ENCODE measurements around the gene EPN1. TPM values are rescaled to one million over a fixed set of nuclear protein-coding genes. Genes with fewer than 3 reads are reported as not detected.
"Not testable (repeated sequence)": the region's sequence is repeated elsewhere in the genome, so short reads cannot be mapped to it uniquely, and the experiment has no call there.

The EPN1 gene
- total and polyA plus RNA-seq, 4 donors = 18.6 to 117 (median 77.8) TPM

- no peak for DNase-seq (ENCODE audit: low spot score)
- H3K27ac ChIP-seq (ENCODE audit: low read depth in 1 of 2, low read length in 2 of 2) = no peak overlapping the region
- no peak for TF ChIP-seq MAX (IDR thresholded peaks at IDR 0.05)
- TF ChIP-seq SP1 (IDR thresholded peaks at IDR 0.05) = no peak
- no peak for TF ChIP-seq JUND (IDR thresholded peaks at IDR 0.05)
- TF ChIP-seq CTCF (IDR thresholded peaks at IDR 0.05; ENCODE audit: low read depth, low read length, missing input control) = no peak
- no peak for TF ChIP-seq REST (IDR thresholded peaks at IDR 0.05)
- TF ChIP-seq NR2F2 (IDR thresholded peaks at IDR 0.05) = no peak
- no peak for TF ChIP-seq ZBTB33 (IDR thresholded peaks at IDR 0.05)
- no peak for TF ChIP-seq HNF4A (conservative IDR thresholded peaks at IDR 0.05)
- TF ChIP-seq RXRA (IDR thresholded peaks at IDR 0.05) = no peak
- TF ChIP-seq FOXA1 (IDR thresholded peaks at IDR 0.05) = no peak
- TF ChIP-seq GABPA (IDR thresholded peaks at IDR 0.05 in 1 of 2, conservative IDR thresholded peaks at IDR 0.05 in 1 of 2) = no peak
- no peak for TF ChIP-seq TAF1 (conservative IDR thresholded peaks at IDR 0.05)
- TF ChIP-seq HNF4G (IDR thresholded peaks at IDR 0.05) = no peak
- no peak for TF ChIP-seq RAD21 (IDR thresholded peaks at IDR 0.05)
- no peak for TF ChIP-seq FOXA2 (IDR thresholded peaks at IDR 0.05)
- TF ChIP-seq EGR1 (IDR thresholded peaks at IDR 0.05; ENCODE audit: low read depth in 2 of 2) = no peak
- TF ChIP-seq YY1 (IDR thresholded peaks at IDR 0.05) = no peak
- no peak for TF ChIP-seq ATF3 (IDR thresholded peaks at IDR 0.05)
- H3K4me3 ChIP-seq (ENCODE audit: low read depth in 1 of 3, low read length in 3 of 3) = no peak overlapping the region
- H3K4me1 ChIP-seq (ENCODE audit: control insufficient read depth in 4 of 4, insufficient read depth in 4 of 4, low read length in 3 of 4) = no peaks in the 10 kb centered on the region
- H3K9ac ChIP-seq (ENCODE audit: low read depth in 1 of 2, low read length in 2 of 2) = no peak overlapping the region
- WGBS = 87% methylated on average over 8 of the region's 8 CpGs
- H3K9me3 ChIP-seq (ENCODE audit: control insufficient read depth in 4 of 4, low read length in 3 of 4) = peaks cover 0 to 4% (median 1%) of the 10 kb centered on the region in 4 donors
- H3K27me3 ChIP-seq (ENCODE audit: control insufficient read depth in 4 of 4, insufficient read depth in 4 of 4, low read length in 3 of 4) = peaks cover 0 to 4% (median 0%) of the 10 kb centered on the region in 4 donors
- no peaks in the 10 kb centered on the region for H3K36me3 ChIP-seq (ENCODE audit: control insufficient read depth in 4 of 4, insufficient read depth in 3 of 4, low read depth in 1 of 4, low read length in 3 of 4)
Measured at GRCh38 chr19:55723491-55723890, 48.5 kb downstream of the EPN1 start.

GRCh38 chr19:55730378-55730777 is 55.4 kb downstream of the EPN1 start:
- 76% methylated on average over 2 of the region's 2 CpGs for WGBS
- H3K27me3 ChIP-seq (ENCODE audit: control insufficient read depth in 4 of 4, insufficient read depth in 4 of 4, low read length in 3 of 4); H3K4me3 ChIP-seq (ENCODE audit: low read depth in 1 of 3, low read length in 3 of 3); H3K27ac ChIP-seq (ENCODE audit: low read depth in 1 of 2, low read length in 2 of 2); H3K4me1 ChIP-seq (ENCODE audit: control insufficient read depth in 4 of 4, insufficient read depth in 4 of 4, low read length in 3 of 4); H3K9ac ChIP-seq (ENCODE audit: low read depth in 1 of 2, low read length in 2 of 2); DNase-seq (ENCODE audit: low spot score); H3K36me3 ChIP-seq (ENCODE audit: control insufficient read depth in 4 of 4, insufficient read depth in 3 of 4, low read depth in 1 of 4, low read length in 3 of 4); H3K9me3 ChIP-seq (ENCODE audit: control insufficient read depth in 4 of 4, low read length in 3 of 4): not testable (repeated sequence)

All from liver (tissue), 9 donors.